HEK293 (cell line): ENCODE measurements around the gene ZNF771.

Experiments
- CTCF ChIA-PET: fragments of 350-600 bp; formaldehyde crosslinking; extraction: SDS; loops from one replicate; lab custom pipeline; 2021; ENCODE audit warnings: antibody characterized with exemption; lab: Yijun Ruan, JAX
- POLR2A ChIA-PET: fragments of 300-600 bp; formaldehyde crosslinking; extraction: SDS; loops from one replicate; lab custom pipeline; 2020; ENCODE audit warnings: antibody characterized with exemption, inconsistent platforms; lab: Yijun Ruan, JAX
- H3K27ac ChIP-seq: fragments of 200-500 bp; sonication (Bioruptor generic); 2 replicates; pipeline ENCODE4 v1.5.1; 2014; ENCODE audit warnings: low read depth, low read length, control low read depth, inconsistent platforms; ENCODE audit errors: extremely low read depth
- H3K36me3 ChIP-seq, 2 experiments: fragments of 200-500 bp in 1 of 2; sonication (Bioruptor generic) in 1 of 2; 1 replicate in 1 of 2; 2 replicates in 1 of 2; pipeline ENCODE4 v1.5.1; 2014 to 2017; ENCODE audit warnings: inconsistent platforms in 2 of 2, low read length in 2 of 2; ENCODE audit not compliant: control insufficient read depth in 2 of 2, insufficient read depth in 1 of 2
- H3K4me1 ChIP-seq: fragments of 200-500 bp; sonication (Bioruptor generic); 2 replicates; pipeline ENCODE4 v1.5.1; 2014; ENCODE audit warnings: mild to moderate bottlenecking, low read length, inconsistent platforms; ENCODE audit not compliant: control insufficient read depth, insufficient read depth
- H3K4me3 ChIP-seq: 2 replicates; pipeline ENCODE4 v1.5.1; 2011; ENCODE audit warnings: low read depth, mild to moderate bottlenecking, control low read depth, low read length, moderate library complexity
- H3K9me3 ChIP-seq: fragments of 200-500 bp; sonication (Bioruptor generic); 2 replicates; pipeline ENCODE4 v1.5.1; 2014; ENCODE audit warnings: low read depth, low read length, inconsistent platforms; ENCODE audit not compliant: control insufficient read depth, insufficient read depth
- BCL11B ChIP-seq: fragments of 450-650 bp; formaldehyde crosslinking; IDR thresholded peaks from 2 replicates; pipeline ENCODE4 v1.5.1; 2016; ENCODE audit warnings: low read depth, missing biosample characterization, missing genetic modification characterization
- BCL6B ChIP-seq: fragments of 450-650 bp; formaldehyde crosslinking; IDR thresholded peaks from 2 replicates; pipeline ENCODE4 v1.5.1; 2017; ENCODE audit warnings: missing biosample characterization, missing genetic modification characterization
- KLF1 ChIP-seq: fragments of 450-650 bp; formaldehyde crosslinking; IDR thresholded peaks from 2 replicates; pipeline ENCODE4 v1.5.1; 2016; ENCODE audit warnings: missing biosample characterization, missing genetic modification characterization
- KLF7 ChIP-seq: fragments of 450-650 bp; formaldehyde crosslinking; IDR thresholded peaks from 2 replicates; pipeline ENCODE4 v1.5.1; 2016; ENCODE audit warnings: missing biosample characterization, missing genetic modification characterization, borderline replicate concordance
- PRDM1 ChIP-seq: fragments of 450-650 bp; formaldehyde crosslinking; IDR thresholded peaks from 2 replicates; pipeline ENCODE4; 2016; ENCODE audit warnings: missing biosample characterization, missing genetic modification characterization
- SCRT1 ChIP-seq: fragments of 450-650 bp; formaldehyde crosslinking; IDR thresholded peaks from 2 replicates; pipeline ENCODE4 v1.5.1; 2016; ENCODE audit warnings: missing biosample characterization, missing genetic modification characterization, borderline replicate concordance
- YY2 ChIP-seq: fragments of 450-650 bp; formaldehyde crosslinking; IDR thresholded peaks from 2 replicates; pipeline ENCODE4 v1.5.1; 2016; ENCODE audit warnings: missing biosample characterization, missing genetic modification characterization
- ZBTB8A ChIP-seq: fragments of 450-650 bp; formaldehyde crosslinking; IDR thresholded peaks from 2 replicates; pipeline ENCODE4 v1.5.1; 2016; ENCODE audit warnings: missing biosample characterization, missing genetic modification characterization
- ZFP41 ChIP-seq: fragments of 450-650 bp; formaldehyde crosslinking; IDR thresholded peaks from 2 replicates; pipeline ENCODE4 v1.5.1; 2016; ENCODE audit warnings: missing biosample characterization, missing genetic modification characterization, borderline replicate concordance
- ZNF10 ChIP-seq: fragments of 450-650 bp; formaldehyde crosslinking; IDR thresholded peaks from 2 replicates; pipeline ENCODE4 v1.5.1; 2017; ENCODE audit warnings: missing biosample characterization, missing genetic modification characterization
- ZNF292 ChIP-seq: fragments of 450-650 bp; formaldehyde crosslinking; IDR thresholded peaks from 2 replicates; pipeline ENCODE4 v1.5.1; 2016; ENCODE audit warnings: low read depth, missing biosample characterization, missing genetic modification characterization, borderline replicate concordance
- ZNF324 ChIP-seq: fragments of 450-650 bp; formaldehyde crosslinking; IDR thresholded peaks from 2 replicates; pipeline ENCODE4 v1.5.1; 2016; ENCODE audit warnings: missing biosample characterization, missing genetic modification characterization
- ZNF600 ChIP-seq: fragments of 450-650 bp; formaldehyde crosslinking; IDR thresholded peaks from 2 replicates; pipeline ENCODE4 v1.5.1; 2016; ENCODE audit warnings: missing biosample characterization, missing genetic modification characterization
- ZNF610 ChIP-seq: fragments of 450-650 bp; formaldehyde crosslinking; IDR thresholded peaks from 2 replicates; pipeline ENCODE4 v1.5.1; 2016; ENCODE audit warnings: missing biosample characterization, missing genetic modification characterization, borderline replicate concordance
- ZNF623 ChIP-seq: fragments of 450-650 bp; formaldehyde crosslinking; IDR thresholded peaks from 2 replicates; pipeline ENCODE4 v1.5.1; 2016; ENCODE audit warnings: missing biosample characterization, missing genetic modification characterization
- ZNF664 ChIP-seq: fragments of 450-650 bp; formaldehyde crosslinking; IDR thresholded peaks from 2 replicates; pipeline ENCODE4 v1.5.1; 2016; ENCODE audit warnings: missing biosample characterization, missing genetic modification characterization
- ZNF704 ChIP-seq: fragments of 450-650 bp; formaldehyde crosslinking; IDR thresholded peaks from 2 replicates; pipeline ENCODE4 v1.5.1; 2016; ENCODE audit warnings: missing biosample characterization, missing genetic modification characterization
- ZSCAN30 ChIP-seq: fragments of 450-650 bp; IDR thresholded peaks from 2 replicates; pipeline ENCODE4 v1.5.1; 2018; ENCODE audit warnings: missing biosample characterization, mild to moderate bottlenecking, missing genetic modification characterization, moderate library complexity
- TF ChIP-seq, protein P1 (sequence below): fragments of 450-650 bp; formaldehyde crosslinking; IDR thresholded peaks from 2 replicates; pipeline ENCODE4 v1.5.1; 2016; ENCODE audit warnings: missing biosample characterization, missing genetic modification characterization
- TF ChIP-seq, protein P2 (sequence below): fragments of 450-650 bp; formaldehyde crosslinking; conservative IDR thresholded peaks from 2 replicates; pipeline ENCODE4 v1.5.1; 2016; ENCODE audit warnings: low read depth, missing biosample characterization, missing genetic modification characterization
- TF ChIP-seq, protein P3 (sequence below): fragments of 450-650 bp; formaldehyde crosslinking; IDR thresholded peaks from 2 replicates; pipeline ENCODE4 v1.5.1; 2016; ENCODE audit warnings: missing biosample characterization, missing genetic modification characterization
- TF ChIP-seq, protein P4 (sequence below): fragments of 450-650 bp; formaldehyde crosslinking; IDR thresholded peaks from 2 replicates; pipeline ENCODE4 v1.5.1; 2016; ENCODE audit warnings: missing biosample characterization, missing genetic modification characterization

ZNF771 gene

GRCh38 chr16:30407102-30407803, at the start of gene ZNF771 (continued):
- TF ChIP-seq ZNF704 (tag by site-specific recombination), result no peak
- peak; percentile 75 for TF ChIP-seq ZNF600 (tag by site-specific recombination)
- TF ChIP-seq BCL6B (tag by site-specific recombination), result no peak
- TF ChIP-seq ZBTB8A, result peak; percentile 100
- TF ChIP-seq KLF1 (tag by site-specific recombination), result peak; percentile 95
- TF ChIP-seq, protein P1, sequence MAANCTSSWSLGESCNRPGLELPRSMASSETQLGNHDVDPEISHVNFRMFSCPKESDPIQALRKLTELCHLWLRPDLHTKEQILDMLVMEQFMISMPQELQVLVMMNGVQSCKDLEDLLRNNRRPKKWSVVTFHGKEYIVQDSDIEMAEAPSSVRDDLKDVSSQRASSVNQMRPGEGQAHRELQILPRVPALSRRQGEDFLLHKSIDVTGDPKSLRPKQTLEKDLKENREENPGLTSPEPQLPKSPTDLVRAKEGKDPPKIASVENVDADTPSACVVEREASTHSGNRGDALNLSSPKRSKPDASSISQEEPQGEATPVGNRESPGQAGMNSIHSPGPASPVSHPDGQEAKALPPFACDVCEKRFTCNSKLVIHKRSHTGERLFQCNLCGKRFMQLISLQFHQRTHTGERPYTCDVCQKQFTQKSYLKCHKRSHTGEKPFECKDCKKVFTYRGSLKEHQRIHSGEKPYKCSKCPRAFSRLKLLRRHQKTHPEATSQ, result peak; percentile 78; the same call in 1 of the 2 replicates
- TF ChIP-seq YY2, result 0 out of 2 replicates have a peak, but pooled peaks have one; percentile 61
- TF ChIP-seq KLF7 (tag by site-specific recombination), result peak; percentile 93
- TF ChIP-seq SCRT1 (tag by site-specific recombination), result peak; percentile 97
- TF ChIP-seq, protein P2, sequence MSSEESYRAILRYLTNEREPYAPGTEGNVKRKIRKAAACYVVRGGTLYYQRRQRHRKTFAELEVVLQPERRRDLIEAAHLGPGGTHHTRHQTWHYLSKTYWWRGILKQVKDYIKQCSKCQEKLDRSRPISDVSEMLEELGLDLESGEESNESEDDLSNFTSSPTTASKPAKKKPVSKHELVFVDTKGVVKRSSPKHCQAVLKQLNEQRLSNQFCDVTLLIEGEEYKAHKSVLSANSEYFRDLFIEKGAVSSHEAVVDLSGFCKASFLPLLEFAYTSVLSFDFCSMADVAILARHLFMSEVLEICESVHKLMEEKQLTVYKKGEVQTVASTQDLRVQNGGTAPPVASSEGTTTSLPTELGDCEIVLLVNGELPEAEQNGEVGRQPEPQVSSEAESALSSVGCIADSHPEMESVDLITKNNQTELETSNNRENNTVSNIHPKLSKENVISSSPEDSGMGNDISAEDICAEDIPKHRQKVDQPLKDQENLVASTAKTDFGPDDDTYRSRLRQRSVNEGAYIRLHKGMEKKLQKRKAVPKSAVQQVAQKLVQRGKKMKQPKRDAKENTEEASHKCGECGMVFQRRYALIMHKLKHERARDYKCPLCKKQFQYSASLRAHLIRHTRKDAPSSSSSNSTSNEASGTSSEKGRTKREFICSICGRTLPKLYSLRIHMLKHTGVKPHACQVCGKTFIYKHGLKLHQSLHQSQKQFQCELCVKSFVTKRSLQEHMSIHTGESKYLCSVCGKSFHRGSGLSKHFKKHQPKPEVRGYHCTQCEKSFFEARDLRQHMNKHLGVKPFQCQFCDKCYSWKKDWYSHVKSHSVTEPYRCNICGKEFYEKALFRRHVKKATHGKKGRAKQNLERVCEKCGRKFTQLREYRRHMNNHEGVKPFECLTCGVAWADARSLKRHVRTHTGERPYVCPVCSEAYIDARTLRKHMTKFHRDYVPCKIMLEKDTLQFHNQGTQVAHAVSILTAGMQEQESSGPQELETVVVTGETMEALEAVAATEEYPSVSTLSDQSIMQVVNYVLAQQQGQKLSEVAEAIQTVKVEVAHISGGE (tag by site-specific recombination), result peak; percentile 47
- TF ChIP-seq ZNF324, result peak; percentile 78
- TF ChIP-seq ZSCAN30 (tag by site-specific recombination), result peak; percentile 84
- TF ChIP-seq ZNF664, result no peak
- TF ChIP-seq ZFP41 (tag by site-specific recombination), result no peak
- peak; percentile 81 for TF ChIP-seq PRDM1 (tag by site-specific recombination)
- TF ChIP-seq ZNF292 (tag by site-specific recombination), result no peak

DNA sequence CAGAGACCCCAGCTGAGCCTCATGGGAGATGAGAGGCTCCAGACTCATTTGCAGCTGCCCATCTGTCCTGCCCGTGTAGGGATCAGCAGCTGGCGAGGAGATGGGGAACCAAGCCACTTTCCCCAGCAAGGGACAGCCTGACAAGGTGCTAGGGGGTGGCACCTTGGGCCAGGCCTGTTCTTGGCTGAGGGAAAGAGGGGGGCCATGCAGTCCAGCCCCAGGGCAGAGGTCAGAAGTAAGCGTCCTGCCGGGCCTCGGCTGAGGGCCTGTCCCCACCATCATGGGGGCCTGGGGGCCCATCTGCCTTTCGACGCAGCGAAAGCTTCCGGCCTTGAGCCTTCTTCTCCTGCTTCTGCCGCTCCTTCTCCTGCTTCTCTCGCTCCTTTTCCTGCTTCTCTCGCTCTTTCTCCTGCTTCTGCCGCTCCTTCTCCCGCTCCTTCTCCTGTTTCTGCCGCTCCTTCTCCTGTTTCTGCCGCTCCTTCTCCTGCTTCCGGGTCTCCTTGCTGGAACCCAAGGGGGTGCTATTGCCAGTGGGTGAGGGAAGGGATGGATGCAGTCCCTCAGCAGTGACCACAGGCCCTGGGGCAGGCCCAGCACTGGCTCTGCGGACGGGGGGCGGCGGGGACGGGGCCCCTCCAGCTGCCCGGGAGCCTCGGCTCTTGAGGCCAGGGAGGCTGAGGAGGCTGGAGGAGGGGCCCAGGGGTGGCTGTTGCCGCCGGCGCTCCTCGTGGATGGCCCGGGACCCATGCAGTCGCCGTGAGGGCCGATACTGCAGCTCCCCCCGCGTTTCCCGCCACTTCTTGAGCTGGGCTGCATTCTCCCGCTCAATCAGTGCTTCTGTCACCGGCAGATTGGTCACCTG, 49.5 kb upstream of the ZNF771 start:
- ChIA-PET CTCF (interaction anchor here (0.6 to 1.5 kb wide), 4 partner anchors 10 to 72 kb away, joined by 3 to 6 read pairs (median 4); partner anchors contain the start of gene DCTPP1), POLR2A (interaction anchor here (0.8 to 4.5 kb wide), 4 partner anchors 12 to 50 kb away, joined by 3 to 60 read pairs (median 10); partner anchors contain the start of genes TBC1D10B and ZNF771)
- peaks cover 13 to 72% of the 10 kb centered on the region in 2 experiments; a peak in 2 of 3 replicates for H3K36me3 ChIP-seq
- TF ChIP-seq ZNF623 (tag by site-specific recombination) (0 out of 2 replicates have a peak, but pooled peaks have one; percentile 16), ZNF610 (peak; percentile 99), BCL11B (tag by site-specific recombination) (0 out of 2 replicates have a peak, but pooled peaks have one; percentile 41), ZNF600 (tag by site-specific recombination) (peak; percentile 30; the same call in 1 of the 2 replicates), ZNF10 (tag by site-specific recombination) (peak; percentile 39; the same call in 1 of the 2 replicates)
- TF ChIP-seq, protein P3, sequence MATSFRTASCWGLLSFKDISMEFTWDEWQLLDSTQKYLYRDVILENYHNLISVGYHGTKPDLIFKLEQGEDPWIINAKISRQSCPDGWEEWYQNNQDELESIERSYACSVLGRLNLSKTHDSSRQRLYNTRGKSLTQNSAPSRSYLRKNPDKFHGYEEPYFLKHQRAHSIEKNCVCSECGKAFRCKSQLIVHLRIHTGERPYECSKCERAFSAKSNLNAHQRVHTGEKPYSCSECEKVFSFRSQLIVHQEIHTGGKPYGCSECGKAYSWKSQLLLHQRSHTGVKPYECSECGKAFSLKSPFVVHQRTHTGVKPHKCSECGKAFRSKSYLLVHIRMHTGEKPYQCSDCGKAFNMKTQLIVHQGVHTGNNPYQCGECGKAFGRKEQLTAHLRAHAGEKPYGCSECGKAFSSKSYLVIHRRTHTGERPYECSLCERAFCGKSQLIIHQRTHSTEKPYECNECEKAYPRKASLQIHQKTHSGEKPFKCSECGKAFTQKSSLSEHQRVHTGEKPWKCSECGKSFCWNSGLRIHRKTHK (tag by site-specific recombination), result no peak
- TF ChIP-seq, protein P4, sequence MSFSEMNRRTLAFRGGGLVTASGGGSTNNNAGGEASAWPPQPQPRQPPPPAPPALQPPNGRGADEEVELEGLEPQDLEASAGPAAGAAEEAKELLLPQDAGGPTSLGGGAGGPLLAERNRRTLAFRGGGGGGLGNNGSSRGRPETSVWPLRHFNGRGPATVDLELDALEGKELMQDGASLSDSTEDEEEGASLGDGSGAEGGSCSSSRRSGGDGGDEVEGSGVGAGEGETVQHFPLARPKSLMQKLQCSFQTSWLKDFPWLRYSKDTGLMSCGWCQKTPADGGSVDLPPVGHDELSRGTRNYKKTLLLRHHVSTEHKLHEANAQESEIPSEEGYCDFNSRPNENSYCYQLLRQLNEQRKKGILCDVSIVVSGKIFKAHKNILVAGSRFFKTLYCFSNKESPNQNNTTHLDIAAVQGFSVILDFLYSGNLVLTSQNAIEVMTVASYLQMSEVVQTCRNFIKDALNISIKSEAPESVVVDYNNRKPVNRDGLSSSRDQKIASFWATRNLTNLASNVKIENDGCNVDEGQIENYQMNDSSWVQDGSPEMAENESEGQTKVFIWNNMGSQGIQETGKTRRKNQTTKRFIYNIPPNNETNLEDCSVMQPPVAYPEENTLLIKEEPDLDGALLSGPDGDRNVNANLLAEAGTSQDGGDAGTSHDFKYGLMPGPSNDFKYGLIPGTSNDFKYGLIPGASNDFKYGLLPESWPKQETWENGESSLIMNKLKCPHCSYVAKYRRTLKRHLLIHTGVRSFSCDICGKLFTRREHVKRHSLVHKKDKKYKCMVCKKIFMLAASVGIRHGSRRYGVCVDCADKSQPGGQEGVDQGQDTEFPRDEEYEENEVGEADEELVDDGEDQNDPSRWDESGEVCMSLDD (tag by site-specific recombination), result no peak

More for the DNA sequence above, 49.5 kb upstream of the ZNF771 start:
- Histone ChIP-seq H3K27ac (no peak overlapping the region), H3K9me3 (no peaks in the 10 kb centered on the region), H3K4me3 (no peak overlapping the region), H3K4me1 (no peaks in the 10 kb centered on the region)
